GM13977 (cell line): ENCODE results near the gene FGFRL1.
"Not testable (repeated sequence)": the region's sequence is repeated elsewhere in the genome, so short reads cannot be mapped to it uniquely, and the experiment has no call there.

Experiments
- DNase-seq: peaks from one replicate; pipeline ENCODE4 v3.0.0; 2012; ENCODE audit warnings: low spot score
- CTCF ChIP-seq: IDR thresholded peaks from 2 replicates; pipeline ENCODE4 v1.5.1; 2012; ENCODE audit warnings: mild to moderate bottlenecking, control low read depth; ENCODE audit not compliant: insufficient read depth; ENCODE audit errors: extremely low read depth, missing control alignments
- in situ Hi-C: fragments of 300-500 bp; cut with MboI; formaldehyde crosslinking; loops from one replicate; pipeline ENCODE4 v1.12.0; 2022; ENCODE audit warnings: low sequenced_read_pairs, low pct_unique_long_range_greater_than_20kb, mixed read lengths, inconsistent platforms; ENCODE audit not compliant: unreplicated experiment

The FGFRL1 gene

GRCh38 chr4:996030-996996 is 15.1 kb upstream of the FGFRL1 start:
- no peak for DNase-seq
- TF ChIP-seq CTCF = no peak
- in situ Hi-C loops = no loop called here

- TF ChIP-seq CTCF = no peak
- DNase-seq = no peak
- in situ Hi-C loops = no loop called here
Observed at GRCh38 chr4:996997-997374, 14.4 kb upstream of the FGFRL1 start.

DNA sequence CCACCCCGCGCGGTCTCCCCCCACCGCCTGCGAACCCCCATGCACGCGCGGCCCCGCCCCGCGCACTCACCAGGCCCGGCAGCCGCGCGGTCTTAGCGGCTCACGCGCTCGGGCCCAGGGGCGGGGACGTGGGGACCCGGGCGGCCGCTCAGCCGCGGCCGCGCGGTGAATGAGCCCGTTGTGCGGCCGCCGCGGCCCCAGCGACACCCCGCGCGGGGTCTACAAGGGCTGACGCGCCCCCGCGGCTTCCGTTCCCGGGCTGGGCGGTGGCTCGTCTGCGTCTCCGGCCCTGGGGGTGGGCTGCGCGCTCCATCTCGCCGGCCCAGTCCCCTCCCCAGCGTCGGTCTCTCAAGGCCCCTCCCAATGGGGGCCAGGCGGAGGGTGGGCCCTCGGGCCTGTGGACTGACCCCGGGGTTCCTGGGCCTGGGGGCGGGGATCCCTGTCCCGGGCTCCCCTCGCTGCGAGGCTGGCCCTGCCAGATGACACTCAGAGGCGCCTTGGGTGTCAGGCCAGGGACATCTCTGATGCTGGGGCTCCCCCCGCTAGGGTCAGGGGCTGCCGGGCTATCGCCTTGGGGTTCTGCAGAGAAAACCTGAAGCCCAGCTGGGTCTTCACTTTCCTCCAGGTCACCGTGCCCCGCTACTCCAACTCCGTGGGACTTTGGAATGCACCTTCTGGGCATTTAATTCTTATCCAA is 13.9 kb upstream of the FGFRL1 start:
- no peak for TF ChIP-seq CTCF
- in situ Hi-C loops = no loop called here
- no peak for DNase-seq

- DNase-seq = no peak
- in situ Hi-C loops = no loop called here
- no peak for TF ChIP-seq CTCF
Observed at GRCh38 chr4:998096-998691, 13.2 kb upstream of the FGFRL1 start.

GRCh38 chr4:999240-999863 is 12.1 kb upstream of the FGFRL1 start:
- DNase-seq, in situ Hi-C loops: not testable (repeated sequence)

DNA sequence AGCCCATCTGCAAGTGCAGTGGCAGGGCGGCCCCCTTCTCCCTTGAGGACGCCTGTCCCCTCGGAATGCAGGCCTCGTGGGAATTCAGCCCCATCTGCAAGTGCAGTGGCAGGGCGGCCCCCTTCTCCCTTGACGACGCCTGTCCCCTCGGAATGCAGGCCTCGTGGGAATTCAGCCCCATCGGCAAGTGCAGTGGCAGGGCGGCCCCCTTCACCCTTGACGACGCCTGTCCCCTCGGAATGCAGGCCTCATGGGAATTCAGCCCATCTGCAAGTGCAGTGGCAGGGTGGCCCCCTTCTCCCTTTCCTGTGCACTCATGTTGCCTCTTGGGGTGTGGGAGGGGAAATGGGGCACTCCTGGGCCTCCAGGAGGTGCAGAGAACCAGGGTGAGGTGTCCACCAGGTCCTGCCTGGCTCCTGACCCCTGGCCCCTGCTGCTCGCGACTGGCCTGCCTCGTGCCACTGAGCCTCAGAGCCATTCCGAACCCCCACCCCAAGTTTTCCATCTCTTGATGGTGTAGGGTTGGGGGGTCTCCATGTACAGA is 11.5 kb upstream of the FGFRL1 start:
- in situ Hi-C loops = no loop called here
- no peak for TF ChIP-seq CTCF
- no peak for DNase-seq
